OCI-LY7 (cell line): ENCODE results near the gene KRTDAP.

Experiments used
- CTCF ChIP-seq: fragments of 200-600 bp; sonication (generic); conservative IDR thresholded peaks from 2 replicates; pipeline ENCODE4 v1.5.1; 2014; ENCODE audit warnings: mild to moderate bottlenecking, antibody characterized with exemption, low read length, moderate library complexity, mixed read lengths
- EZH2phosphoT487 ChIP-seq: fragments of 200-600 bp; sonication (generic); IDR thresholded peaks from 2 replicates; pipeline ENCODE4 v1.6.1; 2018; ENCODE audit warnings: low read depth, borderline replicate concordance, mild to moderate bottlenecking, mixed run types, antibody characterized with exemption, low read length, moderate library complexity, mixed read lengths

DNA sequence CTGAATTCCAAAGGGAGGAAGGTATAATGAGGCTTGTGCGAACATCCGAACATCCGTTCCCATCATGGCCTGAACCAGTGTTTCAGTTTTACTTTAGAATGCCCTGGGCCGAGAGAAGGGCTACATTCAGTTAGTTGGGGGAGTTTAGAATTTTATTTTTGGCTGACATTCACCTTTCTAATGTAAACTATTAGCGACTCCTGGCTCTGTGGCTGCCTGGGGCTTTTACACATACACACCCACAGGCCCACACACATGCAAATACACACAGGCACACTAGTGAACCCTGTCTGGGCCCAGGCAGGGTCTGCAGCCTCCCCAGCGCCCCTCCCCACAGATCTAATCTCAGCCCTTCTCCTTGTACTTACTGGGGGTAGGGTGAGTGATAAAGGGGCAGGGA lies 49.0 kb upstream of the KRTDAP start:
- TF ChIP-seq EZH2phosphoT487 = no peak
- no peak for TF ChIP-seq CTCF
